HL-60 (cell line): ENCODE results near the gene RFTN1.

Source experiments
- GABPA ChIP-seq: IDR thresholded peaks from 2 replicates; pipeline ENCODE4 v1.6.1; 2012; ENCODE audit warnings: low read depth
- POLR2AphosphoS5 ChIP-seq: IDR thresholded peaks from 2 replicates; pipeline ENCODE4 v1.6.1; 2012; ENCODE audit warnings: low read depth
- TF ChIP-seq, protein P1 (sequence below): IDR thresholded peaks from one replicate; pipeline ENCODE4 v1.5.1; 2011; ENCODE audit warnings: low read length, control low read depth, inconsistent platforms; ENCODE audit not compliant: insufficient read depth
- TF ChIP-seq, protein P2 (sequence below): IDR thresholded peaks from 2 replicates; pipeline ENCODE4 v1.6.1; 2012; ENCODE audit warnings: low read depth; ENCODE audit not compliant: insufficient replicate concordance

DNA sequence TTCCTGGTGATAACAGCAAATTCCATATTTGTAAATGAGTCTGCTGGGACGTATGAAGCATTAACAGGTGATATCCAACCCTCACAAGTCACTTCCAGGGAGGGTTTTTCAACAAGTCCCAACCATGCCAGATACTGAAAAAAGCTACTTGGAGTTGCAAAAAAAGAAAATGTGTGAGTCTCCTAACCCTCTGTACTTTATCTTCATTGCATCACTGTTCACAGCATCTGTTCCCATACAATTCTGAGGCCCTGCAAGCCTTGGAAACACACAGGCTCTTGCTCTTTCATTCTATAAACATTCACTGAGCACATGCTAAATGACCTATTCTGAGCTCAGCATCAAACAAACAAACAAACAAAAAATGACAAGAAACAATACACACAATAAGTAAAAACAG, 120.8 kb downstream of the RFTN1 start:
- TF ChIP-seq, protein P1, sequence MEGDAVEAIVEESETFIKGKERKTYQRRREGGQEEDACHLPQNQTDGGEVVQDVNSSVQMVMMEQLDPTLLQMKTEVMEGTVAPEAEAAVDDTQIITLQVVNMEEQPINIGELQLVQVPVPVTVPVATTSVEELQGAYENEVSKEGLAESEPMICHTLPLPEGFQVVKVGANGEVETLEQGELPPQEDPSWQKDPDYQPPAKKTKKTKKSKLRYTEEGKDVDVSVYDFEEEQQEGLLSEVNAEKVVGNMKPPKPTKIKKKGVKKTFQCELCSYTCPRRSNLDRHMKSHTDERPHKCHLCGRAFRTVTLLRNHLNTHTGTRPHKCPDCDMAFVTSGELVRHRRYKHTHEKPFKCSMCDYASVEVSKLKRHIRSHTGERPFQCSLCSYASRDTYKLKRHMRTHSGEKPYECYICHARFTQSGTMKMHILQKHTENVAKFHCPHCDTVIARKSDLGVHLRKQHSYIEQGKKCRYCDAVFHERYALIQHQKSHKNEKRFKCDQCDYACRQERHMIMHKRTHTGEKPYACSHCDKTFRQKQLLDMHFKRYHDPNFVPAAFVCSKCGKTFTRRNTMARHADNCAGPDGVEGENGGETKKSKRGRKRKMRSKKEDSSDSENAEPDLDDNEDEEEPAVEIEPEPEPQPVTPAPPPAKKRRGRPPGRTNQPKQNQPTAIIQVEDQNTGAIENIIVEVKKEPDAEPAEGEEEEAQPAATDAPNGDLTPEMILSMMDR = no peak
- no peak for TF ChIP-seq GABPA
- TF ChIP-seq, protein P2, sequence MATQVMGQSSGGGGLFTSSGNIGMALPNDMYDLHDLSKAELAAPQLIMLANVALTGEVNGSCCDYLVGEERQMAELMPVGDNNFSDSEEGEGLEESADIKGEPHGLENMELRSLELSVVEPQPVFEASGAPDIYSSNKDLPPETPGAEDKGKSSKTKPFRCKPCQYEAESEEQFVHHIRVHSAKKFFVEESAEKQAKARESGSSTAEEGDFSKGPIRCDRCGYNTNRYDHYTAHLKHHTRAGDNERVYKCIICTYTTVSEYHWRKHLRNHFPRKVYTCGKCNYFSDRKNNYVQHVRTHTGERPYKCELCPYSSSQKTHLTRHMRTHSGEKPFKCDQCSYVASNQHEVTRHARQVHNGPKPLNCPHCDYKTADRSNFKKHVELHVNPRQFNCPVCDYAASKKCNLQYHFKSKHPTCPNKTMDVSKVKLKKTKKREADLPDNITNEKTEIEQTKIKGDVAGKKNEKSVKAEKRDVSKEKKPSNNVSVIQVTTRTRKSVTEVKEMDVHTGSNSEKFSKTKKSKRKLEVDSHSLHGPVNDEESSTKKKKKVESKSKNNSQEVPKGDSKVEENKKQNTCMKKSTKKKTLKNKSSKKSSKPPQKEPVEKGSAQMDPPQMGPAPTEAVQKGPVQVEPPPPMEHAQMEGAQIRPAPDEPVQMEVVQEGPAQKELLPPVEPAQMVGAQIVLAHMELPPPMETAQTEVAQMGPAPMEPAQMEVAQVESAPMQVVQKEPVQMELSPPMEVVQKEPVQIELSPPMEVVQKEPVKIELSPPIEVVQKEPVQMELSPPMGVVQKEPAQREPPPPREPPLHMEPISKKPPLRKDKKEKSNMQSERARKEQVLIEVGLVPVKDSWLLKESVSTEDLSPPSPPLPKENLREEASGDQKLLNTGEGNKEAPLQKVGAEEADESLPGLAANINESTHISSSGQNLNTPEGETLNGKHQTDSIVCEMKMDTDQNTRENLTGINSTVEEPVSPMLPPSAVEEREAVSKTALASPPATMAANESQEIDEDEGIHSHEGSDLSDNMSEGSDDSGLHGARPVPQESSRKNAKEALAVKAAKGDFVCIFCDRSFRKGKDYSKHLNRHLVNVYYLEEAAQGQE = no peak
- TF ChIP-seq POLR2AphosphoS5 = no peak
